Measurements from ENCODE around the gene POLA2.

Gene POLA2

DNA sequence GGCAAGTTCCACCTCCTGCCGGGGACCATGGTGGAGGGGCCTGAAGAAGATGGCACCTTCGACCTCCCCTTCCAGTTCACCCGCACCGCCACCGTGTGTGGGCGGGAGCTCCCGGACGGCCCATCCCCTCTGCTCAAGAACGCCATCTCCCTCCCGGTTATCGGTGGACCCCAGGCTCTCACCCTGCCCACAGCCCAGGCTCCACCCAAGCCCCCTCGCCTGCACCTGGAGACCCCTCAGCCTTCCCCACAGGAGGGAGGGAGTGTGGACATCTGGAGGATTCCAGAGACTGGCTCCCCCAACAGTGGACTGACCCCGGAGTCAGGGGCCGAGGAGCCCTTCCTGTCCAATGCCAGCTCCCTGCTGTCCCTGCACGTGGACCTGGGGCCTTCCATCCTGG, 59.3 kb downstream of the POLA2 start:
- TF ChIP-seq TCF4 (CRISPR knock-in tag; IDR thresholded peaks at IDR 0.05; ENCODE audit: borderline replicate concordance) = no peak
- no peak for TF ChIP-seq BACH2 (CRISPR knock-in tag; IDR thresholded peaks at IDR 0.05; ENCODE audit: borderline replicate concordance)
- TF ChIP-seq SNAI2 (CRISPR knock-in tag; IDR thresholded peaks at IDR 0.05) = no peak
- TF ChIP-seq, protein P1, sequence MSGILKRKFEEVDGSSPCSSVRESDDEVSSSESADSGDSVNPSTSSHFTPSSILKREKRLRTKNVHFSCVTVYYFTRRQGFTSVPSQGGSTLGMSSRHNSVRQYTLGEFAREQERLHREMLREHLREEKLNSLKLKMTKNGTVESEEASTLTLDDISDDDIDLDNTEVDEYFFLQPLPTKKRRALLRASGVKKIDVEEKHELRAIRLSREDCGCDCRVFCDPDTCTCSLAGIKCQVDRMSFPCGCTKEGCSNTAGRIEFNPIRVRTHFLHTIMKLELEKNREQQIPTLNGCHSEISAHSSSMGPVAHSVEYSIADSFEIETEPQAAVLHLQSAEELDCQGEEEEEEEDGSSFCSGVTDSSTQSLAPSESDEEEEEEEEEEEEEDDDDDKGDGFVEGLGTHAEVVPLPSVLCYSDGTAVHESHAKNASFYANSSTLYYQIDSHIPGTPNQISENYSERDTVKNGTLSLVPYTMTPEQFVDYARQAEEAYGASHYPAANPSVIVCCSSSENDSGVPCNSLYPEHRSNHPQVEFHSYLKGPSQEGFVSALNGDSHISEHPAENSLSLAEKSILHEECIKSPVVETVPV (CRISPR knock-in tag; IDR thresholded peaks at IDR 0.05) = no peak
- TF ChIP-seq ISL1 (CRISPR knock-in tag; IDR thresholded peaks at IDR 0.05) = no peak
- TF ChIP-seq PPARA (CRISPR knock-in tag; IDR thresholded peaks at IDR 0.05; ENCODE audit: borderline replicate concordance) = no peak
- no peak for TF ChIP-seq CSDC2 (CRISPR knock-in tag; IDR thresholded peaks at IDR 0.05)
- TF ChIP-seq ZNF70 (CRISPR knock-in tag; IDR thresholded peaks at IDR 0.05) = no peak
- TF ChIP-seq GLIS3 (CRISPR knock-in tag; IDR thresholded peaks at IDR 0.05) = no peak
- no peak for TF ChIP-seq TOX (CRISPR knock-in tag; IDR thresholded peaks at IDR 0.05; ENCODE audit: borderline replicate concordance)
- TF ChIP-seq, protein P2, sequence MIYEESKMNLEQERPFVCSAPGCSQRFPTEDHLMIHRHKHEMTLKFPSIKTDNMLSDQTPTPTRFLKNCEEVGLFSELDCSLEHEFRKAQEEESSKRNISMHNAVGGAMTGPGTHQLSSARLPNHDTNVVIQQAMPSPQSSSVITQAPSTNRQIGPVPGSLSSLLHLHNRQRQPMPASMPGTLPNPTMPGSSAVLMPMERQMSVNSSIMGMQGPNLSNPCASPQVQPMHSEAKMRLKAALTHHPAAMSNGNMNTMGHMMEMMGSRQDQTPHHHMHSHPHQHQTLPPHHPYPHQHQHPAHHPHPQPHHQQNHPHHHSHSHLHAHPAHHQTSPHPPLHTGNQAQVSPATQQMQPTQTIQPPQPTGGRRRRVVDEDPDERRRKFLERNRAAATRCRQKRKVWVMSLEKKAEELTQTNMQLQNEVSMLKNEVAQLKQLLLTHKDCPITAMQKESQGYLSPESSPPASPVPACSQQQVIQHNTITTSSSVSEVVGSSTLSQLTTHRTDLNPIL (CRISPR knock-in tag; IDR thresholded peaks at IDR 0.05; ENCODE audit: low read depth) = no peak
- TF ChIP-seq OSR1 (CRISPR knock-in tag; IDR thresholded peaks at IDR 0.05) = no peak
- no peak for TF ChIP-seq ZNF8 (CRISPR knock-in tag; IDR thresholded peaks at IDR 0.05)
- TF ChIP-seq ESRRG (CRISPR knock-in tag; IDR thresholded peaks at IDR 0.05) = no peak
- TF ChIP-seq, protein P3, sequence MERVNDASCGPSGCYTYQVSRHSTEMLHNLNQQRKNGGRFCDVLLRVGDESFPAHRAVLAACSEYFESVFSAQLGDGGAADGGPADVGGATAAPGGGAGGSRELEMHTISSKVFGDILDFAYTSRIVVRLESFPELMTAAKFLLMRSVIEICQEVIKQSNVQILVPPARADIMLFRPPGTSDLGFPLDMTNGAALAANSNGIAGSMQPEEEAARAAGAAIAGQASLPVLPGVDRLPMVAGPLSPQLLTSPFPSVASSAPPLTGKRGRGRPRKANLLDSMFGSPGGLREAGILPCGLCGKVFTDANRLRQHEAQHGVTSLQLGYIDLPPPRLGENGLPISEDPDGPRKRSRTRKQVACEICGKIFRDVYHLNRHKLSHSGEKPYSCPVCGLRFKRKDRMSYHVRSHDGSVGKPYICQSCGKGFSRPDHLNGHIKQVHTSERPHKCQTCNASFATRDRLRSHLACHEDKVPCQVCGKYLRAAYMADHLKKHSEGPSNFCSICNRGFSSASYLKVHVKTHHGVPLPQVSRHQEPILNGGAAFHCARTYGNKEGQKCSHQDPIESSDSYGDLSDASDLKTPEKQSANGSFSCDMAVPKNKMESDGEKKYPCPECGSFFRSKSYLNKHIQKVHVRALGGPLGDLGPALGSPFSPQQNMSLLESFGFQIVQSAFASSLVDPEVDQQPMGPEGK (CRISPR knock-in tag; IDR thresholded peaks at IDR 0.05; ENCODE audit: borderline replicate concordance) = no peak
- TF ChIP-seq RARB (CRISPR knock-in tag; IDR thresholded peaks at IDR 0.05) = no peak
- TF ChIP-seq, protein P4, sequence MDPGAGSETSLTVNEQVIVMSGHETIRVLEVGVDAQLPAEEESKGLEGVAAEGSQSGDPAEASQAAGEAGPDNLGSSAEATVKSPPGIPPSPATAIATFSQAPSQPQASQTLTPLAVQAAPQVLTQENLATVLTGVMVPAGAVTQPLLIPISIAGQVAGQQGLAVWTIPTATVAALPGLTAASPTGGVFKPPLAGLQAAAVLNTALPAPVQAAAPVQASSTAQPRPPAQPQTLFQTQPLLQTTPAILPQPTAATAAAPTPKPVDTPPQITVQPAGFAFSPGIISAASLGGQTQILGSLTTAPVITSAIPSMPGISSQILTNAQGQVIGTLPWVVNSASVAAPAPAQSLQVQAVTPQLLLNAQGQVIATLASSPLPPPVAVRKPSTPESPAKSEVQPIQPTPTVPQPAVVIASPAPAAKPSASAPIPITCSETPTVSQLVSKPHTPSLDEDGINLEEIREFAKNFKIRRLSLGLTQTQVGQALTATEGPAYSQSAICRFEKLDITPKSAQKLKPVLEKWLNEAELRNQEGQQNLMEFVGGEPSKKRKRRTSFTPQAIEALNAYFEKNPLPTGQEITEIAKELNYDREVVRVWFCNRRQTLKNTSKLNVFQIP (CRISPR knock-in tag; IDR thresholded peaks at IDR 0.05; ENCODE audit: borderline replicate concordance, low read depth) = no peak
- no peak for TF ChIP-seq ZC3H10 (CRISPR knock-in tag; IDR thresholded peaks at IDR 0.05)
- TF ChIP-seq ZNF565 (CRISPR knock-in tag; conservative IDR thresholded peaks at IDR 0.05; ENCODE audit: low read depth) = no peak

DNA sequence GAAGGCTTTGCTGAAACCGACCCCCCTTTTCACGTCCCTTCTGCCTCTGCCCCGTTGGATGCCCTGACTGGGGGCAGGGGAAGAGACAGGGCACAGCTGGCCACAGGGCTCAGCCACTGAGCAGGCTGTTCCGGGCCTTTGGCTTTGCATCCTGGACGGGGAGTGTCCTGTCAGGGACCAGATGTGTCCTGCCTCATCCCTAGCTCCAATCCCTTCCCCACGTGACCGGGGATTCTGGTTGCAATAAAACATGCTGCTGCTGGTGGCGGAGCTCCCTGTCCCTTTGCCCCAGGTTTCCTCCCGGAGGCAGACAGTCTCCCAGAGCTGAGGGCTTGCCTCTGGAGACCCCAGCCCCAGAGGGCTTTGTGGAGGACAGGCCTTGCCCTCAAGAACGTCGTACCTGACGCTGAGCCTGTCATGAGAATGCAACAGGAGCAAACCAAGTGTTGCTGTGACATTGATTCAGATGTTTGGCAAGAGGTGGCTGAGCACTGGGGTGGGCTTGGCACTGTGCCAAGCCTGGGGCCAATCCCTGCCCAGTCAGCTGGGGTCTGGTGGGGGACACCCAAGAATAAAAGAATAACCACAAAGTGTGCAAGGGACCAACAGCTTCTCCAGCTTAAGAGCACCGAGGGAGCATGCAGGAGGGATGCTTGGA, 60.2 kb downstream of the POLA2 start:
- no peak for TF ChIP-seq TCF4 (CRISPR knock-in tag; IDR thresholded peaks at IDR 0.05; ENCODE audit: borderline replicate concordance)
- TF ChIP-seq ZNF70 (CRISPR knock-in tag; IDR thresholded peaks at IDR 0.05) = no peak
- no peak for TF ChIP-seq TOX (CRISPR knock-in tag; IDR thresholded peaks at IDR 0.05; ENCODE audit: borderline replicate concordance)
- TF ChIP-seq ZFP30 (CRISPR knock-in tag; IDR thresholded peaks at IDR 0.05) = no peak
- TF ChIP-seq, protein P3 (CRISPR knock-in tag; IDR thresholded peaks at IDR 0.05; ENCODE audit: borderline replicate concordance) = no peak
- TF ChIP-seq, protein P1 (CRISPR knock-in tag; IDR thresholded peaks at IDR 0.05) = no peak
- no peak for TF ChIP-seq ZNF8 (CRISPR knock-in tag; IDR thresholded peaks at IDR 0.05)
- no peak for TF ChIP-seq PPARA (CRISPR knock-in tag; IDR thresholded peaks at IDR 0.05; ENCODE audit: borderline replicate concordance)
- no peak for TF ChIP-seq BACH2 (CRISPR knock-in tag; IDR thresholded peaks at IDR 0.05; ENCODE audit: borderline replicate concordance)

More for the DNA sequence above, 59.3 kb downstream of the POLA2 start:
- ATAC-seq = no peak

More for the DNA sequence above, 60.2 kb downstream of the POLA2 start:
- peak; percentile 16; the same call in 1 of the 3 replicates for ATAC-seq

Measured in SK-N-SH treated with all-trans-retinoic acid at 6 μM for 48 hours (cell line).